ENCODE measurements around the gene FAM89B. TPM values are rescaled to one million over a fixed set of nuclear protein-coding genes. Genes with fewer than 3 reads are reported as not detected.

FAM89B gene
- polyA plus RNA-seq, 1 donor (not counting 4 experiments of a cell fraction or from before 2014, with no cell fraction given), result 11.5 TPM

DNA sequence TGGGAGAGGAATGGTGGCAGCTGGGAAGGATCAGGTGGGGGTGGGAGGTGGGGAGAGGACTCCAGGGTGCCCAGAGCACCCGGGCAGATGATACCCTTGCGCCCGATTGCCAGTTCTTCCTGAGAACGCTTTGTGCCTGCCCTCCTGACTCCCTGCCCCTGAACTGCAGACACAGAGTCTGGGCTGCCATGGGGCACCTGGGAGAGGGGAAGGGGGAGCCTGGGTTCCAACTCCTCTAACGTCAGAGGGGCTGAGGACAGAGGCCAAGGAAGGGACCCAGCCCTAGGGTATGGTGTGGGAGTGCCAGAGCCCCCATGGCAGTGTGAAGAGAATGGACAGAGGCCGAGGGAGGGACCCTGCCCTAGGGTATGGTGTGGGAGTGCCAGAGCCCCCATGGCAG lies 24.2 kb downstream of the FAM89B start:
- Histone ChIP-seq H3K4me3 (ENCODE audit: control insufficient read depth in 2 of 3, extremely low read depth in 1 of 3, insufficient read depth in 2 of 3, low read depth in 1 of 3, low read length in 3 of 3) (no peak overlapping the region), H3K27me3 (ENCODE audit: control insufficient read depth, extremely low read depth, insufficient read depth, low read length) (no peaks in the 10 kb centered on the region), H3K36me3 (ENCODE audit: control insufficient read depth in 2 of 2, extremely low read depth in 1 of 2, insufficient read depth in 2 of 2, low read length in 2 of 2) (peaks cover 3 to 9% of the 10 kb centered on the region in 2 experiments), H3K9me3 (ENCODE audit: control insufficient read depth, low read depth, low read length) (no peaks in the 10 kb centered on the region), H3K9ac (ENCODE audit: control insufficient read depth, extremely low read depth, insufficient read depth, low read length) (no peak overlapping the region), H3K9me1 (ENCODE audit: control insufficient read depth, extremely low read depth, insufficient read depth, low read length) (no peaks in the 10 kb centered on the region), H3K27ac (ENCODE audit: control insufficient read depth, insufficient read depth, low read length) (no peak overlapping the region), H3K79me2 (ENCODE audit: control insufficient read depth, insufficient read depth, low read length) (no peaks in the 10 kb centered on the region), H4K20me1 (ENCODE audit: control insufficient read depth, extremely low read depth, insufficient read depth, low read length) (no peaks in the 10 kb centered on the region), H3K4me2 (ENCODE audit: control insufficient read depth, extremely low read depth, insufficient read depth, low read depth, low read length) (no peak overlapping the region), H2AFZ (ENCODE audit: control insufficient read depth, low read length) (no peak overlapping the region), H3K4me1 (ENCODE audit: control insufficient read depth, extremely low read depth, insufficient read depth, low read length) (peaks cover 27% of the 10 kb centered on the region)
- no peak for TF ChIP-seq CTCF (optimal IDR thresholded peaks at IDR 0.05 in 1 of 3, IDR thresholded peaks at IDR 0.05 in 1 of 3, conservative IDR thresholded peaks at IDR 0.05 in 1 of 3; ENCODE audit: extremely low read depth in 1 of 3, insufficient read depth in 2 of 3, low read length in 3 of 3)
- TF ChIP-seq EZH2 (IDR thresholded peaks at IDR 0.05; ENCODE audit: low read length), result no peak
- dilution Hi-C loops (cut with MboI; ENCODE audit: extremely low pct_ligation_motif_present, low sequenced_read_pairs), result no loop called here
- no peak for FAIRE-seq
- no peak for DNase-seq (ENCODE audit: low read depth, low spot score)

DNA sequence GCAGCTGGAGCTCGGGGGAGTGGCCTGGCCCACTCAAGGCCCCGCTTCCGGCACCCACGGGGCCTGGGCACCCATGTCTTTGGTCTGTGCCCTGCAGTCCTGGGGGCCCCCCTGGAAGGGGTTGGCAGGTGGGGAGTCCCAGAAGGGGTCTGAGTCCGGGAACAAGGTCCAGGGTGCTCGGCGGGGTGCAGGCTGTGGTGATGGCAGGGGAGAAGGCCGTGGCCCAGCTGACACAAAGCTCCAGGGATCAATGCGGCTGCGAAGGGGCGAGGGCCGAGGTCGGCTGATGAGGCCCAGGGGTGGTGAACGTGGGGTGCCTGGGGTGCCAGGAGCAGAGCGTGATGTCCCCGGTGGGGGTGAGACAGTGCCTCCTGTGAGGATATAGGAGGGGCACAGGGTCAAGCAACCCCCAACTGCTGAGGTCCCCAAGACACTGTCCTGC lies 25.9 kb downstream of the FAM89B start:
- DNase-seq (ENCODE audit: low read depth, low spot score), result no peak
- Histone ChIP-seq H3K9me1 (ENCODE audit: control insufficient read depth, extremely low read depth, insufficient read depth, low read length) (no peaks in the 10 kb centered on the region), H4K20me1 (ENCODE audit: control insufficient read depth, extremely low read depth, insufficient read depth, low read length) (no peaks in the 10 kb centered on the region), H3K9me3 (ENCODE audit: control insufficient read depth, low read depth, low read length) (no peaks in the 10 kb centered on the region), H3K79me2 (ENCODE audit: control insufficient read depth, insufficient read depth, low read length) (no peaks in the 10 kb centered on the region), H3K27me3 (ENCODE audit: control insufficient read depth, extremely low read depth, insufficient read depth, low read length) (no peaks in the 10 kb centered on the region), H3K4me2 (ENCODE audit: control insufficient read depth, extremely low read depth, insufficient read depth, low read depth, low read length) (no peak overlapping the region), H3K4me3 (ENCODE audit: control insufficient read depth in 2 of 3, extremely low read depth in 1 of 3, insufficient read depth in 2 of 3, low read depth in 1 of 3, low read length in 3 of 3) (no peak overlapping the region), H3K27ac (ENCODE audit: control insufficient read depth, insufficient read depth, low read length) (no peak overlapping the region), H3K9ac (ENCODE audit: control insufficient read depth, extremely low read depth, insufficient read depth, low read length) (no peak overlapping the region), H3K4me1 (ENCODE audit: control insufficient read depth, extremely low read depth, insufficient read depth, low read length) (peaks cover 13% of the 10 kb centered on the region), H3K36me3 (ENCODE audit: control insufficient read depth in 2 of 2, extremely low read depth in 1 of 2, insufficient read depth in 2 of 2, low read length in 2 of 2) (peaks cover 3 to 10% of the 10 kb centered on the region in 2 experiments), H2AFZ (ENCODE audit: control insufficient read depth, low read length) (no peak overlapping the region)
- TF ChIP-seq CTCF (optimal IDR thresholded peaks at IDR 0.05 in 1 of 3, IDR thresholded peaks at IDR 0.05 in 1 of 3, conservative IDR thresholded peaks at IDR 0.05 in 1 of 3; ENCODE audit: extremely low read depth in 1 of 3, insufficient read depth in 2 of 3, low read length in 3 of 3) (no peak), EZH2 (IDR thresholded peaks at IDR 0.05; ENCODE audit: low read length) (no peak)
- dilution Hi-C loops (cut with MboI; ENCODE audit: extremely low pct_ligation_motif_present, low sequenced_read_pairs), result no loop called here
- FAIRE-seq, result no peak

All from keratinocyte (primary cell).